Upper lobe of left lung (tissue), 4 donors: ENCODE data around the gene KCNJ5.

Source experiments
- EP300 ChIP-seq, 4 donors: sonication (generic); formaldehyde crosslinking; IDR thresholded peaks; one replicate each; pipeline ENCODE4 v1.5.1; 2017; ENCODE audit warnings: antibody characterized with exemption in 4 of 4, control low read depth in 2 of 4
- POLR2A ChIP-seq, 4 donors: fragments of 450-650 bp; IDR thresholded peaks; one replicate each; pipeline ENCODE4 v1.5.1; 2016 to 2017; ENCODE audit warnings: antibody characterized with exemption in 4 of 4, mild to moderate bottlenecking in 2 of 4
- POLR2AphosphoS5 ChIP-seq, 2 donors: sonication (generic); formaldehyde crosslinking; IDR thresholded peaks; one replicate each; pipeline ENCODE4 v1.5.1; 2017; ENCODE audit warnings: antibody characterized with exemption in 2 of 2
- TF ChIP-seq, protein P1 (sequence below), 6 experiments: fragments of 450-650 bp in 4 of 6; fragments of 200-600 bp in 2 of 6; sonication (generic) in 2 of 6; IDR thresholded peaks; one replicate each; pipeline ENCODE4 v1.5.1; 2016 to 2019; ENCODE audit warnings: antibody characterized with exemption in 6 of 6

GRCh38 chr11:128941110-128941509, 50.0 kb downstream of the KCNJ5 start:
- TF ChIP-seq POLR2AphosphoS5 (IDR thresholded peaks at IDR 0.05) (no peak), EP300 (IDR thresholded peaks at IDR 0.05) (no peak), POLR2A (IDR thresholded peaks at IDR 0.05) (no peak)
- TF ChIP-seq, protein P1, sequence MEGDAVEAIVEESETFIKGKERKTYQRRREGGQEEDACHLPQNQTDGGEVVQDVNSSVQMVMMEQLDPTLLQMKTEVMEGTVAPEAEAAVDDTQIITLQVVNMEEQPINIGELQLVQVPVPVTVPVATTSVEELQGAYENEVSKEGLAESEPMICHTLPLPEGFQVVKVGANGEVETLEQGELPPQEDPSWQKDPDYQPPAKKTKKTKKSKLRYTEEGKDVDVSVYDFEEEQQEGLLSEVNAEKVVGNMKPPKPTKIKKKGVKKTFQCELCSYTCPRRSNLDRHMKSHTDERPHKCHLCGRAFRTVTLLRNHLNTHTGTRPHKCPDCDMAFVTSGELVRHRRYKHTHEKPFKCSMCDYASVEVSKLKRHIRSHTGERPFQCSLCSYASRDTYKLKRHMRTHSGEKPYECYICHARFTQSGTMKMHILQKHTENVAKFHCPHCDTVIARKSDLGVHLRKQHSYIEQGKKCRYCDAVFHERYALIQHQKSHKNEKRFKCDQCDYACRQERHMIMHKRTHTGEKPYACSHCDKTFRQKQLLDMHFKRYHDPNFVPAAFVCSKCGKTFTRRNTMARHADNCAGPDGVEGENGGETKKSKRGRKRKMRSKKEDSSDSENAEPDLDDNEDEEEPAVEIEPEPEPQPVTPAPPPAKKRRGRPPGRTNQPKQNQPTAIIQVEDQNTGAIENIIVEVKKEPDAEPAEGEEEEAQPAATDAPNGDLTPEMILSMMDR (IDR thresholded peaks at IDR 0.05): no peak
